HEK293 (cell line): Measurements from ENCODE around the gene NR2F1-AS1.
A peak's percentile ranks its signal among the peaks of the same experiment; 100 is the strongest.

Source experiments
- CTCF ChIA-PET: fragments of 350-600 bp; formaldehyde crosslinking; extraction: SDS; loops from one replicate; lab custom pipeline; 2021; ENCODE audit warnings: antibody characterized with exemption; lab: Yijun Ruan, JAX
- POLR2A ChIA-PET: fragments of 300-600 bp; formaldehyde crosslinking; extraction: SDS; loops from one replicate; lab custom pipeline; 2020; ENCODE audit warnings: antibody characterized with exemption, inconsistent platforms; lab: Yijun Ruan, JAX
- H3K27ac ChIP-seq: fragments of 200-500 bp; sonication (Bioruptor generic); 2 replicates; pipeline ENCODE4 v1.5.1; 2014; ENCODE audit warnings: low read depth, low read length, control low read depth, inconsistent platforms; ENCODE audit errors: extremely low read depth
- H3K36me3 ChIP-seq, 2 experiments: fragments of 200-500 bp in 1 of 2; sonication (Bioruptor generic) in 1 of 2; 1 replicate in 1 of 2; 2 replicates in 1 of 2; pipeline ENCODE4 v1.5.1; 2014 to 2017; ENCODE audit warnings: inconsistent platforms in 2 of 2, low read length in 2 of 2; ENCODE audit not compliant: control insufficient read depth in 2 of 2, insufficient read depth in 1 of 2
- H3K4me1 ChIP-seq: fragments of 200-500 bp; sonication (Bioruptor generic); 2 replicates; pipeline ENCODE4 v1.5.1; 2014; ENCODE audit warnings: mild to moderate bottlenecking, low read length, inconsistent platforms; ENCODE audit not compliant: control insufficient read depth, insufficient read depth
- H3K4me3 ChIP-seq: 2 replicates; pipeline ENCODE4 v1.5.1; 2011; ENCODE audit warnings: low read depth, mild to moderate bottlenecking, control low read depth, low read length, moderate library complexity
- H3K9me3 ChIP-seq: fragments of 200-500 bp; sonication (Bioruptor generic); 2 replicates; pipeline ENCODE4 v1.5.1; 2014; ENCODE audit warnings: low read depth, low read length, inconsistent platforms; ENCODE audit not compliant: control insufficient read depth, insufficient read depth
- ATF2 ChIP-seq: fragments of 450-650 bp; formaldehyde crosslinking; IDR thresholded peaks from 2 replicates; pipeline ENCODE4 v1.5.1; 2016; ENCODE audit warnings: missing biosample characterization, missing genetic modification characterization, low read depth
- FEZF1 ChIP-seq: fragments of 450-650 bp; formaldehyde crosslinking; IDR thresholded peaks from 2 replicates; pipeline ENCODE4 v1.5.1; 2016; ENCODE audit warnings: missing biosample characterization, missing genetic modification characterization
- GLIS2 ChIP-seq: fragments of 450-650 bp; formaldehyde crosslinking; IDR thresholded peaks from 2 replicates; pipeline ENCODE4 v1.5.1; 2016; ENCODE audit warnings: missing biosample characterization, missing genetic modification characterization
- KLF9 ChIP-seq: fragments of 450-650 bp; formaldehyde crosslinking; IDR thresholded peaks from 2 replicates; pipeline ENCODE4 v1.5.1; 2016; ENCODE audit warnings: missing biosample characterization, missing genetic modification characterization, low read depth
- SP7 ChIP-seq: fragments of 450-650 bp; formaldehyde crosslinking; IDR thresholded peaks from 2 replicates; pipeline ENCODE4 v1.5.1; 2016; ENCODE audit warnings: missing biosample characterization, missing genetic modification characterization
- ZBTB17 ChIP-seq: fragments of 450-650 bp; formaldehyde crosslinking; IDR thresholded peaks from 2 replicates; pipeline ENCODE4 v1.5.1; 2016; ENCODE audit warnings: missing biosample characterization, missing genetic modification characterization
- ZBTB21 ChIP-seq: fragments of 450-650 bp; formaldehyde crosslinking; IDR thresholded peaks from 2 replicates; pipeline ENCODE4 v1.5.1; 2017; ENCODE audit warnings: missing biosample characterization, missing genetic modification characterization
- ZBTB8A ChIP-seq: fragments of 450-650 bp; formaldehyde crosslinking; IDR thresholded peaks from 2 replicates; pipeline ENCODE4 v1.5.1; 2016; ENCODE audit warnings: missing biosample characterization, missing genetic modification characterization
- ZFHX2 ChIP-seq: fragments of 450-650 bp; formaldehyde crosslinking; conservative IDR thresholded peaks from 2 replicates; pipeline ENCODE4 v1.5.1; 2016; ENCODE audit warnings: missing biosample characterization, missing genetic modification characterization
- ZFP3 ChIP-seq: fragments of 450-650 bp; formaldehyde crosslinking; IDR thresholded peaks from 2 replicates; pipeline ENCODE4 v1.5.1; 2016; ENCODE audit warnings: low read depth, missing biosample characterization, missing genetic modification characterization
- ZFP69B ChIP-seq: fragments of 450-650 bp; formaldehyde crosslinking; IDR thresholded peaks from 2 replicates; pipeline ENCODE4 v1.5.1; 2016; ENCODE audit warnings: missing biosample characterization, missing genetic modification characterization
- ZIC2 ChIP-seq: fragments of 450-650 bp; formaldehyde crosslinking; IDR thresholded peaks from 2 replicates; pipeline ENCODE4 v1.5.1; 2016; ENCODE audit warnings: missing biosample characterization, missing genetic modification characterization
- ZNF174 ChIP-seq: fragments of 450-650 bp; formaldehyde crosslinking; IDR thresholded peaks from 2 replicates; pipeline ENCODE4 v1.5.0; 2017; ENCODE audit warnings: missing biosample characterization, mild to moderate bottlenecking, missing genetic modification characterization
- ZNF585B ChIP-seq: fragments of 450-650 bp; formaldehyde crosslinking; IDR thresholded peaks from 2 replicates; pipeline ENCODE4 v1.5.1; 2016; ENCODE audit warnings: missing biosample characterization, missing genetic modification characterization
- ZNF610 ChIP-seq: fragments of 450-650 bp; formaldehyde crosslinking; IDR thresholded peaks from 2 replicates; pipeline ENCODE4 v1.5.1; 2016; ENCODE audit warnings: missing biosample characterization, missing genetic modification characterization, borderline replicate concordance
- ZNF629 ChIP-seq: fragments of 450-650 bp; formaldehyde crosslinking; IDR thresholded peaks from 2 replicates; pipeline ENCODE4 v1.5.1; 2017; ENCODE audit warnings: missing biosample characterization, missing genetic modification characterization
- ZNF660 ChIP-seq: fragments of 450-650 bp; IDR thresholded peaks from 2 replicates; pipeline ENCODE4 v1.5.1; 2018; ENCODE audit warnings: missing biosample characterization, mild to moderate bottlenecking, missing genetic modification characterization
- ZNF701 ChIP-seq: fragments of 450-650 bp; formaldehyde crosslinking; IDR thresholded peaks from 2 replicates; pipeline ENCODE4 v1.5.1; 2016; ENCODE audit warnings: missing biosample characterization, missing genetic modification characterization
- ZNF76 ChIP-seq: fragments of 450-650 bp; formaldehyde crosslinking; IDR thresholded peaks from 2 replicates; pipeline ENCODE4; 2016; ENCODE audit warnings: low read depth, missing biosample characterization, missing genetic modification characterization, borderline replicate concordance
- ZNF791 ChIP-seq: fragments of 450-650 bp; formaldehyde crosslinking; IDR thresholded peaks from 2 replicates; pipeline ENCODE4 v1.5.1; 2016; ENCODE audit warnings: missing biosample characterization, missing genetic modification characterization
- ZSCAN4 ChIP-seq: fragments of 450-650 bp; formaldehyde crosslinking; IDR thresholded peaks from 2 replicates; pipeline ENCODE4 v1.5.1; 2017; ENCODE audit warnings: missing biosample characterization, missing genetic modification characterization
- TF ChIP-seq, protein P1 (sequence below): fragments of 450-650 bp; formaldehyde crosslinking; conservative IDR thresholded peaks from 2 replicates; pipeline ENCODE4 v1.5.1; 2016; ENCODE audit warnings: low read depth, missing biosample characterization, missing genetic modification characterization
- TF ChIP-seq, protein P2 (sequence below): fragments of 450-650 bp; formaldehyde crosslinking; IDR thresholded peaks from 2 replicates; pipeline ENCODE4 v1.5.1; 2017; ENCODE audit warnings: missing biosample characterization, missing genetic modification characterization
- TF ChIP-seq, protein P3 (sequence below): fragments of 450-650 bp; formaldehyde crosslinking; IDR thresholded peaks from 2 replicates; pipeline ENCODE4 v1.5.0; 2017; ENCODE audit warnings: missing biosample characterization, missing genetic modification characterization, borderline replicate concordance

The NR2F1-AS1 gene

GRCh38 chr5:93620487-93621326, 39.7 kb upstream of the NR2F1-AS1 start (continued):
- peak; percentile 71 for TF ChIP-seq ZFHX2 (tag by site-specific recombination)
- TF ChIP-seq GLIS2 (tag by site-specific recombination), result peak; percentile 68
- 0 out of 2 replicates have a peak, but pooled peaks have one; percentile 19 for TF ChIP-seq FEZF1
- peak; percentile 100 for TF ChIP-seq ZBTB8A (tag by site-specific recombination)
- TF ChIP-seq KLF9 (tag by site-specific recombination), result peak; percentile 11; the same call in 1 of the 2 replicates
- no peak for TF ChIP-seq ZNF701 (tag by site-specific recombination)
- TF ChIP-seq, protein P1, sequence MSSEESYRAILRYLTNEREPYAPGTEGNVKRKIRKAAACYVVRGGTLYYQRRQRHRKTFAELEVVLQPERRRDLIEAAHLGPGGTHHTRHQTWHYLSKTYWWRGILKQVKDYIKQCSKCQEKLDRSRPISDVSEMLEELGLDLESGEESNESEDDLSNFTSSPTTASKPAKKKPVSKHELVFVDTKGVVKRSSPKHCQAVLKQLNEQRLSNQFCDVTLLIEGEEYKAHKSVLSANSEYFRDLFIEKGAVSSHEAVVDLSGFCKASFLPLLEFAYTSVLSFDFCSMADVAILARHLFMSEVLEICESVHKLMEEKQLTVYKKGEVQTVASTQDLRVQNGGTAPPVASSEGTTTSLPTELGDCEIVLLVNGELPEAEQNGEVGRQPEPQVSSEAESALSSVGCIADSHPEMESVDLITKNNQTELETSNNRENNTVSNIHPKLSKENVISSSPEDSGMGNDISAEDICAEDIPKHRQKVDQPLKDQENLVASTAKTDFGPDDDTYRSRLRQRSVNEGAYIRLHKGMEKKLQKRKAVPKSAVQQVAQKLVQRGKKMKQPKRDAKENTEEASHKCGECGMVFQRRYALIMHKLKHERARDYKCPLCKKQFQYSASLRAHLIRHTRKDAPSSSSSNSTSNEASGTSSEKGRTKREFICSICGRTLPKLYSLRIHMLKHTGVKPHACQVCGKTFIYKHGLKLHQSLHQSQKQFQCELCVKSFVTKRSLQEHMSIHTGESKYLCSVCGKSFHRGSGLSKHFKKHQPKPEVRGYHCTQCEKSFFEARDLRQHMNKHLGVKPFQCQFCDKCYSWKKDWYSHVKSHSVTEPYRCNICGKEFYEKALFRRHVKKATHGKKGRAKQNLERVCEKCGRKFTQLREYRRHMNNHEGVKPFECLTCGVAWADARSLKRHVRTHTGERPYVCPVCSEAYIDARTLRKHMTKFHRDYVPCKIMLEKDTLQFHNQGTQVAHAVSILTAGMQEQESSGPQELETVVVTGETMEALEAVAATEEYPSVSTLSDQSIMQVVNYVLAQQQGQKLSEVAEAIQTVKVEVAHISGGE (tag by site-specific recombination), result peak; percentile 42
- TF ChIP-seq, protein P2, sequence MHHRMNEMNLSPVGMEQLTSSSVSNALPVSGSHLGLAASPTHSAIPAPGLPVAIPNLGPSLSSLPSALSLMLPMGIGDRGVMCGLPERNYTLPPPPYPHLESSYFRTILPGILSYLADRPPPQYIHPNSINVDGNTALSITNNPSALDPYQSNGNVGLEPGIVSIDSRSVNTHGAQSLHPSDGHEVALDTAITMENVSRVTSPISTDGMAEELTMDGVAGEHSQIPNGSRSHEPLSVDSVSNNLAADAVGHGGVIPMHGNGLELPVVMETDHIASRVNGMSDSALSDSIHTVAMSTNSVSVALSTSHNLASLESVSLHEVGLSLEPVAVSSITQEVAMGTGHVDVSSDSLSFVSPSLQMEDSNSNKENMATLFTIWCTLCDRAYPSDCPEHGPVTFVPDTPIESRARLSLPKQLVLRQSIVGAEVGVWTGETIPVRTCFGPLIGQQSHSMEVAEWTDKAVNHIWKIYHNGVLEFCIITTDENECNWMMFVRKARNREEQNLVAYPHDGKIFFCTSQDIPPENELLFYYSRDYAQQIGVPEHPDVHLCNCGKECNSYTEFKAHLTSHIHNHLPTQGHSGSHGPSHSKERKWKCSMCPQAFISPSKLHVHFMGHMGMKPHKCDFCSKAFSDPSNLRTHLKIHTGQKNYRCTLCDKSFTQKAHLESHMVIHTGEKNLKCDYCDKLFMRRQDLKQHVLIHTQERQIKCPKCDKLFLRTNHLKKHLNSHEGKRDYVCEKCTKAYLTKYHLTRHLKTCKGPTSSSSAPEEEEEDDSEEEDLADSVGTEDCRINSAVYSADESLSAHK (tag by site-specific recombination), result peak; percentile 52; the same call in 1 of the 2 replicates
- TF ChIP-seq ZNF791, result no peak
- peak; percentile 45; the same call in 1 of the 2 replicates for TF ChIP-seq ZNF76
- TF ChIP-seq ZSCAN4, result peak; percentile 62; the same call in 1 of the 2 replicates
- peak; percentile 80 for TF ChIP-seq SP7
- TF ChIP-seq ZFP69B (tag by site-specific recombination), result peak; percentile 70; the same call in 1 of the 2 replicates
- no peak for TF ChIP-seq ZNF174 (tag by site-specific recombination)

- Histone ChIP-seq H3K27ac (no peak overlapping the region), H3K4me1 (peaks cover 3% of the 10 kb centered on the region; the same call in 1 of the 2 replicates), H3K9me3 (no peaks in the 10 kb centered on the region), H3K4me3 (no peak overlapping the region), H3K36me3 (no peaks in the 10 kb centered on the region)
- ChIA-PET POLR2A (no interaction called here), CTCF (no interaction called here)
- TF ChIP-seq ZIC2 (tag by site-specific recombination) (peak; percentile 31; the same call in 1 of the 2 replicates), ZBTB21 (tag by site-specific recombination) (0 out of 2 replicates have a peak, but pooled peaks have one; percentile 32), ZNF629 (tag by site-specific recombination) (peak; percentile 81), ZFP69B (tag by site-specific recombination) (no peak), ZFP3 (tag by site-specific recombination) (no peak), ZBTB17 (0 out of 2 replicates have a peak, but pooled peaks have one; percentile 43), ZNF660 (tag by site-specific recombination) (0 out of 2 replicates have a peak, but pooled peaks have one; percentile 28), ZNF585B (tag by site-specific recombination) (no peak), ZNF610 (no peak), ATF2 (tag by site-specific recombination) (0 out of 2 replicates have a peak, but pooled peaks have one; percentile 8)
- TF ChIP-seq, protein P3, sequence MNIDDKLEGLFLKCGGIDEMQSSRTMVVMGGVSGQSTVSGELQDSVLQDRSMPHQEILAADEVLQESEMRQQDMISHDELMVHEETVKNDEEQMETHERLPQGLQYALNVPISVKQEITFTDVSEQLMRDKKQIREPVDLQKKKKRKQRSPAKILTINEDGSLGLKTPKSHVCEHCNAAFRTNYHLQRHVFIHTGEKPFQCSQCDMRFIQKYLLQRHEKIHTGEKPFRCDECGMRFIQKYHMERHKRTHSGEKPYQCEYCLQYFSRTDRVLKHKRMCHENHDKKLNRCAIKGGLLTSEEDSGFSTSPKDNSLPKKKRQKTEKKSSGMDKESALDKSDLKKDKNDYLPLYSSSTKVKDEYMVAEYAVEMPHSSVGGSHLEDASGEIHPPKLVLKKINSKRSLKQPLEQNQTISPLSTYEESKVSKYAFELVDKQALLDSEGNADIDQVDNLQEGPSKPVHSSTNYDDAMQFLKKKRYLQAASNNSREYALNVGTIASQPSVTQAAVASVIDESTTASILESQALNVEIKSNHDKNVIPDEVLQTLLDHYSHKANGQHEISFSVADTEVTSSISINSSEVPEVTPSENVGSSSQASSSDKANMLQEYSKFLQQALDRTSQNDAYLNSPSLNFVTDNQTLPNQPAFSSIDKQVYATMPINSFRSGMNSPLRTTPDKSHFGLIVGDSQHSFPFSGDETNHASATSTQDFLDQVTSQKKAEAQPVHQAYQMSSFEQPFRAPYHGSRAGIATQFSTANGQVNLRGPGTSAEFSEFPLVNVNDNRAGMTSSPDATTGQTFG (tag by site-specific recombination), result no peak
These were observed 35.6 kb upstream of the NR2F1-AS1 start for GRCh38 chr5:93616538-93617174.
